Measurements from ENCODE around the gene ITPRIPL1. TPM values are rescaled to one million over a fixed set of nuclear protein-coding genes. Genes with fewer than 3 reads are reported as not detected.

The ITPRIPL1 gene
- total and polyA plus RNA-seq, 4 donors, result 0.19 to 3.1 (median 0.28) TPM

DNA sequence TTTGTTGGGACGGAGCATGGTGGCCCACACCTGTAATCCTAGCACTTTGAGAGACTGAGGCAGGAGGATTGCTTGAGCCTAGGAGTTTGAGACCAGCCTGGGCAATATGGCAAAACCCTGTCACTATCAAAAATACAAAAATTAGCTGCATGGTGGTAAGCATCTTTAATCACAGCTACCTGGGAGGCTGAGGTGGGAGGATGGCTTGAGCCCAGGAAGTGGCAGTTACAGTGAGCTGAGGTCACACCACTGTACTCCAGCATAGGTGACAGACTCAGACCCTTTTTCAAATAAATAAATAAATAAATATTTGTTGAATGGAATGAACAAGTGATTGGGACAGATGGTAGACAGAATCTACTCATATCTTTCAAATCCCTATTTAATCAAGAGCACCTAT, 5.7 kb upstream of the ITPRIPL1 start:
- H3K27me3 ChIP-seq (ENCODE audit: control insufficient read depth in 4 of 4, insufficient read depth in 4 of 4, low read length in 3 of 4), result peaks cover 0 to 2% (median 0%) of the 10 kb centered on the region in 4 donors
- no peak overlapping the region for H3K27ac ChIP-seq (ENCODE audit: low read depth in 1 of 2, low read length in 2 of 2)
- 89% methylated on average over 1 of the region's 1 CpG for WGBS

More for the DNA sequence above, 5.7 kb upstream of the ITPRIPL1 start:
- no peaks in the 10 kb centered on the region for H3K36me3 ChIP-seq (ENCODE audit: control insufficient read depth in 4 of 4, insufficient read depth in 3 of 4, low read depth in 1 of 4, low read length in 3 of 4)
- no peak for DNase-seq (ENCODE audit: low spot score)
- TF ChIP-seq, protein P1, sequence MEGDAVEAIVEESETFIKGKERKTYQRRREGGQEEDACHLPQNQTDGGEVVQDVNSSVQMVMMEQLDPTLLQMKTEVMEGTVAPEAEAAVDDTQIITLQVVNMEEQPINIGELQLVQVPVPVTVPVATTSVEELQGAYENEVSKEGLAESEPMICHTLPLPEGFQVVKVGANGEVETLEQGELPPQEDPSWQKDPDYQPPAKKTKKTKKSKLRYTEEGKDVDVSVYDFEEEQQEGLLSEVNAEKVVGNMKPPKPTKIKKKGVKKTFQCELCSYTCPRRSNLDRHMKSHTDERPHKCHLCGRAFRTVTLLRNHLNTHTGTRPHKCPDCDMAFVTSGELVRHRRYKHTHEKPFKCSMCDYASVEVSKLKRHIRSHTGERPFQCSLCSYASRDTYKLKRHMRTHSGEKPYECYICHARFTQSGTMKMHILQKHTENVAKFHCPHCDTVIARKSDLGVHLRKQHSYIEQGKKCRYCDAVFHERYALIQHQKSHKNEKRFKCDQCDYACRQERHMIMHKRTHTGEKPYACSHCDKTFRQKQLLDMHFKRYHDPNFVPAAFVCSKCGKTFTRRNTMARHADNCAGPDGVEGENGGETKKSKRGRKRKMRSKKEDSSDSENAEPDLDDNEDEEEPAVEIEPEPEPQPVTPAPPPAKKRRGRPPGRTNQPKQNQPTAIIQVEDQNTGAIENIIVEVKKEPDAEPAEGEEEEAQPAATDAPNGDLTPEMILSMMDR (IDR thresholded peaks at IDR 0.05; ENCODE audit: low read depth, low read length, missing input control), result no peak
- TF ChIP-seq HNF4G (IDR thresholded peaks at IDR 0.05) (no peak), FOXA2 (IDR thresholded peaks at IDR 0.05) (no peak), SP1 (IDR thresholded peaks at IDR 0.05) (no peak), TAF1 (conservative IDR thresholded peaks at IDR 0.05) (no peak), RXRA (IDR thresholded peaks at IDR 0.05) (no peak), JUND (IDR thresholded peaks at IDR 0.05) (no peak), GABPA (IDR thresholded peaks at IDR 0.05 in 1 of 2, conservative IDR thresholded peaks at IDR 0.05 in 1 of 2) (no peak), FOXA1 (IDR thresholded peaks at IDR 0.05) (no peak), YY1 (IDR thresholded peaks at IDR 0.05) (no peak), EGR1 (IDR thresholded peaks at IDR 0.05; ENCODE audit: low read depth in 2 of 2) (no peak), HNF4A (conservative IDR thresholded peaks at IDR 0.05) (no peak), NR2F2 (IDR thresholded peaks at IDR 0.05) (no peak)
- TF ChIP-seq, protein P2, sequence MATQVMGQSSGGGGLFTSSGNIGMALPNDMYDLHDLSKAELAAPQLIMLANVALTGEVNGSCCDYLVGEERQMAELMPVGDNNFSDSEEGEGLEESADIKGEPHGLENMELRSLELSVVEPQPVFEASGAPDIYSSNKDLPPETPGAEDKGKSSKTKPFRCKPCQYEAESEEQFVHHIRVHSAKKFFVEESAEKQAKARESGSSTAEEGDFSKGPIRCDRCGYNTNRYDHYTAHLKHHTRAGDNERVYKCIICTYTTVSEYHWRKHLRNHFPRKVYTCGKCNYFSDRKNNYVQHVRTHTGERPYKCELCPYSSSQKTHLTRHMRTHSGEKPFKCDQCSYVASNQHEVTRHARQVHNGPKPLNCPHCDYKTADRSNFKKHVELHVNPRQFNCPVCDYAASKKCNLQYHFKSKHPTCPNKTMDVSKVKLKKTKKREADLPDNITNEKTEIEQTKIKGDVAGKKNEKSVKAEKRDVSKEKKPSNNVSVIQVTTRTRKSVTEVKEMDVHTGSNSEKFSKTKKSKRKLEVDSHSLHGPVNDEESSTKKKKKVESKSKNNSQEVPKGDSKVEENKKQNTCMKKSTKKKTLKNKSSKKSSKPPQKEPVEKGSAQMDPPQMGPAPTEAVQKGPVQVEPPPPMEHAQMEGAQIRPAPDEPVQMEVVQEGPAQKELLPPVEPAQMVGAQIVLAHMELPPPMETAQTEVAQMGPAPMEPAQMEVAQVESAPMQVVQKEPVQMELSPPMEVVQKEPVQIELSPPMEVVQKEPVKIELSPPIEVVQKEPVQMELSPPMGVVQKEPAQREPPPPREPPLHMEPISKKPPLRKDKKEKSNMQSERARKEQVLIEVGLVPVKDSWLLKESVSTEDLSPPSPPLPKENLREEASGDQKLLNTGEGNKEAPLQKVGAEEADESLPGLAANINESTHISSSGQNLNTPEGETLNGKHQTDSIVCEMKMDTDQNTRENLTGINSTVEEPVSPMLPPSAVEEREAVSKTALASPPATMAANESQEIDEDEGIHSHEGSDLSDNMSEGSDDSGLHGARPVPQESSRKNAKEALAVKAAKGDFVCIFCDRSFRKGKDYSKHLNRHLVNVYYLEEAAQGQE (IDR thresholded peaks at IDR 0.05), result no peak
- TF ChIP-seq, protein P3, sequence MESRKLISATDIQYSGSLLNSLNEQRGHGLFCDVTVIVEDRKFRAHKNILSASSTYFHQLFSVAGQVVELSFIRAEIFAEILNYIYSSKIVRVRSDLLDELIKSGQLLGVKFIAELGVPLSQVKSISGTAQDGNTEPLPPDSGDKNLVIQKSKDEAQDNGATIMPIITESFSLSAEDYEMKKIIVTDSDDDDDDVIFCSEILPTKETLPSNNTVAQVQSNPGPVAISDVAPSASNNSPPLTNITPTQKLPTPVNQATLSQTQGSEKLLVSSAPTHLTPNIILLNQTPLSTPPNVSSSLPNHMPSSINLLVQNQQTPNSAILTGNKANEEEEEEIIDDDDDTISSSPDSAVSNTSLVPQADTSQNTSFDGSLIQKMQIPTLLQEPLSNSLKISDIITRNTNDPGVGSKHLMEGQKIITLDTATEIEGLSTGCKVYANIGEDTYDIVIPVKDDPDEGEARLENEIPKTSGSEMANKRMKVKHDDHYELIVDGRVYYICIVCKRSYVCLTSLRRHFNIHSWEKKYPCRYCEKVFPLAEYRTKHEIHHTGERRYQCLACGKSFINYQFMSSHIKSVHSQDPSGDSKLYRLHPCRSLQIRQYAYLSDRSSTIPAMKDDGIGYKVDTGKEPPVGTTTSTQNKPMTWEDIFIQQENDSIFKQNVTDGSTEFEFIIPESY (IDR thresholded peaks at IDR 0.05), result no peak
- TF ChIP-seq, protein P4, sequence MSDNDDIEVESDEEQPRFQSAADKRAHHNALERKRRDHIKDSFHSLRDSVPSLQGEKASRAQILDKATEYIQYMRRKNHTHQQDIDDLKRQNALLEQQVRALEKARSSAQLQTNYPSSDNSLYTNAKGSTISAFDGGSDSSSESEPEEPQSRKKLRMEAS (IDR thresholded peaks at IDR 0.05), result no peak
- TF ChIP-seq, protein P5, sequence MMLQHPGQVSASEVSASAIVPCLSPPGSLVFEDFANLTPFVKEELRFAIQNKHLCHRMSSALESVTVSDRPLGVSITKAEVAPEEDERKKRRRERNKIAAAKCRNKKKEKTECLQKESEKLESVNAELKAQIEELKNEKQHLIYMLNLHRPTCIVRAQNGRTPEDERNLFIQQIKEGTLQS (IDR thresholded peaks at IDR 0.05), result no peak
- H3K4me1 ChIP-seq (ENCODE audit: control insufficient read depth in 4 of 4, insufficient read depth in 4 of 4, low read length in 3 of 4), result peaks cover 0 to 17% (median 12%) of the 10 kb centered on the region in 4 donors
- no peaks in the 10 kb centered on the region for H3K9me3 ChIP-seq (ENCODE audit: control insufficient read depth in 4 of 4, low read length in 3 of 4)
- no peak overlapping the region for H3K9ac ChIP-seq (ENCODE audit: low read depth in 1 of 2, low read length in 2 of 2)
- no peak overlapping the region for H3K4me3 ChIP-seq (ENCODE audit: low read depth in 1 of 3, low read length in 3 of 3)

All from liver (tissue), 9 donors.